ENCODE results near the gene STK11. TPM values are rescaled to one million over a fixed set of nuclear protein-coding genes. Genes with fewer than 3 reads are reported as not detected.
A peak's percentile ranks its signal among the peaks of the same experiment; 100 is the strongest.

Gene STK11
- total RNA-seq, 4 donors from 2014 or later: 62.5 to 76.9 (median 66.4) TPM

DNA sequence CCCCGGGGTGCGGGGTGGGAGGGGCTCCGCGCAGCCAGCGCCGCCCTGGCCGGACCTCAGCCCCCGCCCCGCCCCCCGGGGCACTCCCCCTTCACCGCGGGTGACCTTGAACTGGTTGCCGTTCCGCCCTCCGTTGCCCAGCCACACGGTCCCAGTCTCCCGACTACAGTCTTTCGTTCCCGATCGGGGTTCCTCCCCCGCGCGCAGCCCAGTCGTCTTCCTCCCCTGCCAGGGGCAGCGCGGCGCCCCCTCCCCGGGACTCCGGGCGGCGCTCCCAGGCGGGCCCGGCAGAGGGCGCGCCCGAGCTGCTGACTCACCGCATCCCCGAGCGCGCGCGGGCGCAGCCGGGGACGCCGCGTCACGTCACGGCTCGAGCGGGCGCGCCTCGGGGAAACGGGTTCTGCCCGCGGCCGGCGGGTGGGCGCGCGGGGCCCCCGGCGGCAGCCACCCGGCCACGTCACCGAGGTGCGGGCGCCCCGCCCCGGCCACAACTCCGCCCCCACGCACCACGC is 43.3 kb downstream of the STK11 start:
- peaks cover 23% of the 10 kb centered on the region for H3K36me3 ChIP-seq
- peak overlapping the region; percentile 92 for H3K4me3 ChIP-seq
- peak overlapping the region; percentile 99 for H3K27ac ChIP-seq
- no peak for DNase-seq (ENCODE audit: low spot score in 2 of 2)
- H3K4me1 ChIP-seq: peaks cover 73% of the 10 kb centered on the region
- WGBS: 0% methylated on average over 4 of the region's 74 CpGs
- H3K9me3 ChIP-seq: no peaks in the 10 kb centered on the region
- H3K27me3 ChIP-seq: no peaks in the 10 kb centered on the region
- TF ChIP-seq EP300 (IDR thresholded peaks at IDR 0.05) (no peak), POLR2A (IDR thresholded peaks at IDR 0.05) (no peak), POLR2AphosphoS5 (IDR thresholded peaks at IDR 0.05) (no peak), CTCF (IDR thresholded peaks at IDR 0.05) (peak; percentile 89 to 90)

- H3K27me3 ChIP-seq: no peaks in the 10 kb centered on the region
- peak; percentile 95 to 96 for DNase-seq (ENCODE audit: low spot score in 2 of 2)
- H3K9me3 ChIP-seq: no peaks in the 10 kb centered on the region
- peaks cover 29% of the 10 kb centered on the region for H3K36me3 ChIP-seq
- WGBS: under 1% methylated on average over 35 of the region's 102 CpGs
- peak overlapping the region; percentile 99 for H3K27ac ChIP-seq
- H3K4me1 ChIP-seq: peaks cover 73% of the 10 kb centered on the region
- peak overlapping the region; percentile 92 for H3K4me3 ChIP-seq
- TF ChIP-seq EP300 (IDR thresholded peaks at IDR 0.05): no peak
- TF ChIP-seq CTCF (IDR thresholded peaks at IDR 0.05): no peak
- TF ChIP-seq POLR2AphosphoS5 (IDR thresholded peaks at IDR 0.05): peak; percentile 75 to 89 (median 78)
- peak; percentile 90 to 95 for TF ChIP-seq POLR2A (IDR thresholded peaks at IDR 0.05)
These were observed 43.9 kb downstream of the STK11 start for GRCh38 chr19:1249298-1249989.

DNA sequence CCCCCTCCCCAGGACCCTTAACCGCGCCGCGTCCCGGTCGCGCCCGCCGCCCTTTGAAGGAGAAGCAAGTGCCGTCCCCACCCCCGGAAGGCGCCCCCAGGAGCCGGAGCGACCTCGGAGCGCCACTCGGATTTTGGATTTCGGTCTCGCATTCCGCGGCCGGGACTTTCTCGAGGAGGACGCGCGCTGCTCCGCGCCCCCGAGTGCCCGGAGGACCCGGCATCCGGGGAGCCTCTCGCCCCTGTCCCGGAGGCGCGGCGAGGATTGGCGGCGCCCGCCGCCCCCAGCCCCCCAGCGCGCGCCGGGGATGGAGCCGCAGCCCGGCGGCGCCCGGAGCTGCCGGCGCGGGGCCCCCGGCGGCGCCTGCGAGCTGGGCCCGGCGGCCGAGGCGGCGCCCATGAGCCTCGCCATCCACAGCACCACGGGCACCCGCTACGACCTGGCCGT is 44.4 kb downstream of the STK11 start:
- Histone ChIP-seq H3K9me3 (no peaks in the 10 kb centered on the region), H3K4me1 (peaks cover 73% of the 10 kb centered on the region), H3K27me3 (no peaks in the 10 kb centered on the region), H3K4me3 (peak overlapping the region; percentile 92), H3K36me3 (peaks cover 34% of the 10 kb centered on the region), H3K27ac (peak overlapping the region; percentile 99)
- TF ChIP-seq CTCF (IDR thresholded peaks at IDR 0.05) (no peak), EP300 (IDR thresholded peaks at IDR 0.05) (no peak), POLR2A (IDR thresholded peaks at IDR 0.05) (no peak), POLR2AphosphoS5 (IDR thresholded peaks at IDR 0.05) (no peak)
- 1% methylated on average over 14 of the region's 67 CpGs for WGBS
- no peak for DNase-seq (ENCODE audit: low spot score in 2 of 2)

GRCh38 chr19:1250437-1251260 is 45.1 kb downstream of the STK11 start:
- WGBS: under 1% methylated on average over 37 of the region's 90 CpGs
- TF ChIP-seq POLR2A (IDR thresholded peaks at IDR 0.05) (no peak), POLR2AphosphoS5 (IDR thresholded peaks at IDR 0.05) (no peak), EP300 (IDR thresholded peaks at IDR 0.05) (no peak), CTCF (IDR thresholded peaks at IDR 0.05) (no peak)
- H3K4me1 ChIP-seq: peaks cover 73% of the 10 kb centered on the region
- H3K27ac ChIP-seq: peak overlapping the region; percentile 99
- H3K4me3 ChIP-seq: peak overlapping the region; percentile 92
- peaks cover 41% of the 10 kb centered on the region for H3K36me3 ChIP-seq
- no peaks in the 10 kb centered on the region for H3K9me3 ChIP-seq
- H3K27me3 ChIP-seq: no peaks in the 10 kb centered on the region
- DNase-seq (ENCODE audit: low spot score in 2 of 2): peak in 1 of 2 donors; percentile 82

All from suprapubic skin (tissue), 4 donors.